HG03520 (cell line): ENCODE measurements around the gene MTUS2.
A peak's percentile ranks its signal among the peaks of the same experiment; 100 is the strongest.

ENCODE experiments used
- ATAC-seq: cut with Tn5 transposase; IDR thresholded peaks from one replicate; pipeline ENCODE4 v1.9.1; 2021; ENCODE audit warnings: mild to moderate bottlenecking, moderate library complexity; ENCODE audit not compliant: unreplicated experiment

MTUS2 gene

DNA sequence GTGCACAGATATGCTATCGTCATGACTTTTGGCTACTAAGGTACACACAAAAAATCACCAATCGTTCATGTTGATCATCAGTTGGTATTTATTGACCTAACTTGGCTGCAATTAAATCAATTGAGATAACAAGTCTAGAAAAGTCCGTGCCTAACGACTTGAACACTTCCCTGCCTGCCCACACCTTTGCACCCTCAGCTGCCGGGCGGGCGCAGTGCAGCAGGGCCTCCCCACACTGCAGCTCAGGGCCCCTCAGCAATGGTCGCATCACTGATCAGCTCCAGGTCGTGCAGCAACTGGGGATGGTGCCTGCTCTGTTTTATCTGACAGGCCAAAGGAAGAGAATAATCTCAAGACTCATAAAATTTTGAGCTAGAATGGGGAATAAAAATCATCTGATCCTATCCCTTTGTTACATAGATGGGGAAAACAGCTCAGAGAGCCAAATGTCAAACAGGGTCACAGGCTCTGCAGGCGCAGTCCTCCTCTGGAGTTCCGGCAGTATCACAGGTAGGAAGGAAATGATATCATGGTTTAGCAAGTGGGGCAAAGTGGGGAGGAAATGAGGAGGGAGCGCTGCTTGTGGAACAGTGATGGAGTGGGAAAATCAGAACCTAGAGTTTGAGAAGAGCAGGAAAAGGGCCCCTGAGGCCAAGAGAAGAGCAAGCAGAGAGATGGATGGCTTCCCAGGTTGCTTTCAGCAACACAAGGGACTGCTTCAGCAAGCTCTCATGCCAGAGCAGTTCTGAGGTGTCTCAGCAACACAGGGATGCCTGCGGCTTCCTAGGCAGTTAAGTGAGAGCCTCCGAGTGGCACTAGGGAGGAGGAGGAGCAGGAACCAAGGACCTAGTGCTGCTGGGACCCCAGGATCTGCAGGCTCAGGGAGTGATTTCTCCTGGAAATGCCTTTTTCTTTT is 717.9 kb downstream of the MTUS2 start:
- ATAC-seq = no peak

DNA sequence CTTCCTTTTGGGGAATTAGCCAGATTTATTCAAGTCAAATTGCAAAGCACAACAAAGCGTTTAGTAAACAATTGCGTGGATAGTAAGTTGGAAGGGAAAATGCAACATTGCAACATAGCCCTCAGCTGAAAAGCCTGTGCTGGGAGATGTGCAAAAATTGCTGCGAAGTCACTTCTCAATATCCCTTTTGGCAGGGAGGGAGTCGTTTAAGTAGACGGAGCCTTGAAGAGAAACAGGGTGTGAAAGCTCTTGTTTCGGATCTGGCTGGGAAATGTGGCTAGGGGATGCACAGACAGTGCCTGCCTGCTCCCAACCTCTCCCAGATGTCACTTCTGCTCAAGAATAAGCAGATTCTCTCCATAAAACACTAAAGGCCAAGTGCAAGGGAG is 718.5 kb downstream of the MTUS2 start:
- no peak for ATAC-seq

DNA sequence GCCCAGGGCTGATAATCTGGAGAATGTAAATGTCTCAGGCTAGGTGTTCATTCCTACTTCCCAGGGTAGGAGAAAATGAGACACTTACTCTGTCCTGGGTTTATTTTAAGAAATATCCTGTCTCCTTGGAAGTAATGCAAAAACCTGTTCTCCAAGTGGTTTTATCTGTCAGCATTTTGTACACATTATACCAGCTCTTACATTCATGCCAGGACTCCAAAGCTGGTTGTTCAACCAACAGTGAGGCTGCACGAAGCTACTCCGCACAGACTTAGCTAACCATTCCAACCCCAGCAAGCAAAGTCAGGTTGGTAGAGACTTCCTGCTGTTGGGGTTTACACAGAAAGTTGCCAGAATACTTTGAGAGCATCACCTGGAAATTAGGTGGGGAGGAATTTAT is 719.7 kb downstream of the MTUS2 start:
- no peak for ATAC-seq

DNA sequence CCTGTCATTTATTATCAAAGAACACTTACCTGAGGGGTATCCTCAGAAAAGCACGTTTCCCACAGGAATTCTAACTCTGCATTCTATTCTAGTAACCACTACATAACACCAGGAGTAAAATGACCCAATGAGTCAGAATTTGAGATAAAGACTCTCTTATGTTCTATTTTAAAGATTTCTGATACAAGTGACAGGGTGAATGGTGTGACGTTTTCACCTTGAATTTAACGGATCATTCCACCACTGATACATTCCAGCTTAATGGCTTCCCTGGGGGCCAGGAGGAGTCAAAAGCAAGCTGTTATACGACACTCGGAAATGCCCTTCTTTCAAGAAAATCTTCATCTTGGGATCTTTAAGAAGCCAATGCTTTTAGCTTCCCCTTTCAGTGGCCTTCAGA is 720.2 kb downstream of the MTUS2 start:
- ATAC-seq = no peak

DNA sequence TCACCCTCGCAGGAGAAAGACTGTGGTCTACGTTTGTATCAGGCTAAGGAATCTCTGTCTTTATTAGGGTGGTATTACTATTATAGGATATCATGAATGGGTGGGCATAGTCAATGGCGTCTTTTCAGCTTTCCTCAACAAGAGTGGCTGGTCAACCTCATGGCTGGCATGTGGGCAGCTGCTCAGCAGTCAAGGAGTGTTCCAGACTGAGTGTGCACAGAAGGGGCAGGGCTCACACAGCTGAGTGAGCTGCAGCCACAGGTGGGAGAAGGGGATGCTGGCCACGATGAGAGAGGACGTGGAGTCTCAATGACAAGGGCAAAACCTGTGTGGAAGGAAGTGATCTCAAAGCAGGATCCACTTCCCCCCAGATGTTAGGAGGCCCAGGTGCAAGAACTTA is 720.7 kb downstream of the MTUS2 start:
- no peak for ATAC-seq

DNA sequence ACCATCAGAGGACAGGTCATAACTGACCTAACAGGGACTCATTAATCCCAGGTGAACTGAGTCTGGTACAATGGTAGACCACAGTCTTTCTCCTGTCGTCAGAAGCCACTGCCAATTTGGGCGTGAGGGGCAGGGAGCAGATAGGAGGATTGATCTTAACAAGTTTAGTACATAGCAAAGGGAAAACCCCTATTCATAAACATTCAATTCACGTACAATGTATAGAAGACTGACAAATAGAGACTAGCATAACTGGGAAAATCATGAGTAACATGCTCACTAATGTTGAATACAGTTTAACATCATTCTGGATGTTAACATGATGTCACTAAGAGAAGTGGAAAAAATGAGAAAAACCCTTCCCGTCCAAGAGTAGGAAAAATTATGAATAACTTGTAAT is 721.3 kb downstream of the MTUS2 start:
- ATAC-seq = no peak

DNA sequence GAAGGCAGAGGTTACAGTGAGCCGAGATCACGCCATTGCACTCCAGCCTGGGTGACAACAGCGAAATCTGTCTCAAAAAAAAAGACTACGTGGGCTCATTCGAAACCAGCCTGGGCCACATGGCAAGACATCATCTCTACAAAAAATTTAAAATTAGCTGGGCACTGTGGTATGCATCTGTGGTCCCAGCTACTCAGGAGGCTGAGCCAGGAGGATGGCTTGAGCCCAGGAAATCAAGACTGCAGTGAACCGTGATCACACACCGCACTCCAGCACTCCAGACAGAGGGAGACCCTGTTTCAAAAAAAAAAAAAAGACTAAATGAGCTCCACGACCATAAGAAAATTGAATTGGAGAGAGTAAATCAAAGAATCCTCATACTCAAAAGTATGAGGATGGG is 722.2 kb downstream of the MTUS2 start:
- no peak for ATAC-seq

DNA sequence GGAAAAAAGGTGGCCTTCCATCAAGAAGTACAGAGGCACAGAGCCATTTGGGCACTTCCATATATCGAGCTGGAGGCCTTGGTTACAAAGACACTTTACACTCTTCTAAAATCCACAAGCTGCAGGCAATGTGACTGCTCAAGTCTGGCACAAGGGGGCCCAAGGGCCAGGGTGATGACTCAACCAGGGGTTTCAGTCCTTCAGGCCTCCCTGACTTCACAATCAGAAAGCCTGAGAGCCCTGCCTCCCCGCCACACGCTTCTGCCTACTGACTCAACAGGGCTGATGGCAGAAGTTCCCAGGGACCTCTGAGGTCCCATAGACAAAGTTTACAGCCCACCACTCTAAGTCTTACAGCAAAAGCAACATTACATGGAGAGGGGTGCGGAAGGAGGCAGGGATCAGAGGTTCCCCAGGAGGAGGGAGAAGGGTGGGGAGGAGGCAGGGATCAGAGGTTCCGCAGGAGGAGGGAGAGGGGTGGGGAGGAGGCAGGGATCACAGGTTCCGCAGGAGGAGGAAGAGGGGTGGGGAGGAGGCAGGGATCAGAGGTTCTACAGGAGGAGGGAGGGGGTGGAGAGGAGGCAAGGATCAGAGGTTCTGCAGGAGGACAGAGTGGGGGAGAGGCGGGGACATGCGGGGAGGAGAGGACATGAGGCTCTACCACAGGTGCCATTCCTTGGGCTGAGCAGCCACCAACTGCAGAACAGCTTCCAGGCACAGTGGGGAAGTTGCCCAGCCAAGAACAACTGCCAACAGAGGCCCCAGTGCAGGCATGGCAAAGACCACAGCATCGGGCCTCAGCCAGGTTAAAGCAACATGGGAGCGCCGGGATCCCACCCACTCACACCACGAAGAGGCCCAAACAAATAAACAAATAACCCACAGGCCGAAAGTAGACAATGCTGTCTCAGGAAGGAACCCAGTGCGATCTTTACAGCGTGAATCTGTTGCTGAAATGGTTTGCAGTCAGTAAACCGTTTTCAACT is 723.4 kb downstream of the MTUS2 start:
- ATAC-seq = peak; percentile 98

DNA sequence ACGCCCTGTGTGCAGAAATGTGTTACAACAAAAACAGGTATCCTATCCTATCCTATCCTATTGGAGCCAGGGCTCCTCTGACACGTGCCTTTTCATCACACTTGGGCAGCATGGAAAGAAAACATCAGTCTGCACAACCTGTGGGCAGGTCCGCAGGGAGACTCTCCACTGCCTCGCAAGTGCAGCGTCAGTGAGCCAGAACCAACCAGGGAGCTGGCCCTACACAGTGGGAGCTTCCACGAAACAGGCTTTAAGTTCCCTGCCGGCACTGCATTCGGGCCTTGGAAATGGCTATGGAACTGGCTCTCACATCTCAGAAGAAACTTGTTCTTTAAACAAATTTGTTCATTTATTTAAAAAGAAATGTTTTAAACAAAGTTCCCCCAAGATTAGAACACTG is 725.8 kb downstream of the MTUS2 start:
- no peak for ATAC-seq

DNA sequence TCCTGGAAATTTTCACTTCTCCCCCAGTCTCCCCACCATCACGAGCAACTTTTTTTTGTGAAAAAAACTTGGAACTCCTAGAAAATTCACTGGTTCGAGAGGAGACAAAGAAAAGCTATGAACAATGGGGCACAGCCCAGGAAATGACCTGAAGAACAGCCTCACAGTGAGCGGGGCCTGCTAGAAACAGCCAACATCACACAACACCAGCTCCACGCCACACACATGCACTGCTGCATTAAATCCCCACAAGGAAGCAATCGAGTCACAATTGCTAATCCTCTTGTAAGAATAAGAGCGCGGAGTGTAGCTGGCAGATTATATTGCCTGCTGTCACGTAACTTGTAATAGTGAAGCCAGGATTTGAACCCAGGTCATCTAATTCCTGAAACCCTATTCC is 726.5 kb downstream of the MTUS2 start:
- no peak for ATAC-seq

DNA sequence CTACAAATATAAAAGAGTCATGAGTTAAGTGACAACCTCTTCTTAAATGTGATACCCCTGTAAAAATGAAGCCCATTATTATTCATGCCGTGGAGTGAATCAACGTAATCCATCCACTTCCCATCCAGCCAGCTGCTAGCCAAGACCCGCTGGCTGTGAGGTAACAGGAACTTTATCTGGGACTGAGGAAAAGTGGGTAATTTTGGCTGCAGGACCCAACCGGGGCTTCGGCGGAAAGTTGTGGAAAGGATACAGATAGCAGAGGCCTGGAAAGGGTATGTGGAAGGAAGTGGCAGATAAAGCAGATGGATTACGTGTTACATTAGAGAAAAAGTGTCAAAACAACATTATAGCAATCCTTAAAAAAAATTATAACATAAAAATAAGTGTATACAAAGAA is 727.0 kb downstream of the MTUS2 start:
- ATAC-seq = no peak

DNA sequence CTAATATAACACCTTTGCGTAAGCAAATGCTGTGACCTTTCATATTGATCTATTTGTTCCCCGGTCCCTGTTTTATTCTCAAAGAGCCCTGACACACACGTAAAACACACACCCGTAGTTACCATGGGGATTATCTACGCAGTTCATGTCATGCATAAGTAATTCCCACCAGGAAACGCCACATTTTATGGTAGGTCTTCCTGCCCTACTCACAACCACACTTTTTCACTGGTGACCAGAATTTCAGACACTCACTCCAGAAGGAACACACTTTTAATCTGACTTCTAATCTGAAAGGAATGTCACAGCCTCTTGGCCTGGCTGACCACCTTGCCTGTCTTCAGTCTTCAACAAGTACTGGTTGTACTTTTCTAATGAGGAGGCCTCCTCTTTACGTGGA is 728.6 kb downstream of the MTUS2 start:
- no peak for ATAC-seq

DNA sequence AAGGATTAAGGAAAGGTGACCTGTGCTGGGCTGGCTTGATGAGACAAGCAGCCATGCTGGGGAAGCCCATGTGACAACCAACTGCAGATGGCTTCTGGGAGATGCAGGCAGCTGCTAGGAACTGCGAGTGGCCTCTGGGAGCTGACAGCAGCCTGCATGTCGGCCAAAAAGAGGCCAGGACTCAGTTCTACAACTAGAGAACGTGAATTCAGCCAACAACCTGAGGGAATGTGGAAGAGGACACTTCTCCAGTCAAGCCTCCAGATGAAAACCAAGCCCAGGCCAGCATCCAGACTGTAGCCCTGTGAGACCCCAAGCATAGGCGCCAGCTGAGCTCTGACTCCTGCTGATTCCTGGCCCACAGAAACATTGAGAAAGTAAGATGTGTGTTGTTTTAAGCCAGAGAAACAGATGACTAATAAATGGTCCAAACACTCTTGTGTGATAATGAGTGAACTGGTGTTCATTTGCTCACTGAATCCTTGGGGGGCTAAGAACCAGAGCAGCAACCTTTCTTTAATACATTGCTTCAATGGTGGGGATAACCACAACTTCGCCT is 730.4 kb downstream of the MTUS2 start:
- ATAC-seq = no peak

DNA sequence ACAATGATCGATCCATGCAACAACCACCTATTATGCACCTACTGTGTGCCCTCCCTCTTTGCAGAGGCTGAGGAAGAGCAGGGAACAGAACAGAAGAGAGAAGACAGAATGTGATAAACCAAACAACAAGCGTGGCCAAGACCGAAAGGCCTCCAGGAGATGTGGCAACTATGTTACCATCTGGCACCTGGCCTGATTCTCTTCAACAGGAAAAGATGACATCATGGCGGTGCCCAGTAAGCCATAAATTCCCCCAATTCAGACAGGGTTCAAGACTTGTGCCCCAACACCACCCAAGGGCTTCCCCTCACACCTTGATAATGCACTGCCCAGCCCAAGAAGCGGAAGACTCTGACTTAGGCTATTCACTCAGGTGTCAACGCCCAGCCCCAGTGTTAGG is 731.1 kb downstream of the MTUS2 start:
- ATAC-seq = no peak
